ENCODE data around the gene LIPC.

The LIPC gene

DNA sequence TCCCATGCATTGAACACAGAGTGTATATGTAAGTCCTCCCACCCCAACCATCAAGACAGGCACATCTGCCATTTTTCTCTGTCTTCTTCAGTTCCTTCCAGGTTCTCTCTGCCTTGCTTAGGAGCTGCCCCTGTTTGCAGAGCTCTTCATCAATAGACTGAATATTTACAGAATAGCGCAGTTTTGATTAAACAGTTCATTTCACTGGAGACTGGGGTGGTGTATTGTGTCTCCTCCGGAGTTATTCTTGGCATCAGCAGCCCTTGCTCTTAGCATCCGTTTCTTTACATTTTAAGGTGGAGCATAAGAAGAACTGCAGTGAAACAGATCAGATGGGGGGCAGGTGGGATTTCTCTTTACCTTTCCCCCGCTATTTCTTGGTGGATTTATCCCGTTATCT, 87.7 kb downstream of the LIPC start:
- no peak for FAIRE-seq

DNA sequence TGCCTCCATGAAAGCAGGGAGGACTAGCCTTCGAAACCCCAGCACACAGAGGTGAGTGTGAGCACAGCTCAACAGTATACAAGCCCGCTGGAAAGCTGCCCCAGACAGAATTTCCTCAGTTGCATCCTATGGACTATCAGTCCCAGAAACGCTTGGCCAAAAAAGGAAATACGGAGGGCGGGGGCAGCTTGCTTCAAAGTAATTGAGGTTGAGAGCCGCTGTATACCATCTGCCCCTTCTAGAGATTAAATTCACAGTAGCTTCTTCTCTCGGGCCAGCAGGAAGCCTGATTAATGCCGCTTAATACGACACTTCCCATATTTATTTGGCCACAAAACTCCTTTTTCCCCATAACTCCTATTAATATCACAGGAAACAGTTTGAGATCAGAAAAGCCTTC, 88.7 kb downstream of the LIPC start:
- no peak for FAIRE-seq

DNA sequence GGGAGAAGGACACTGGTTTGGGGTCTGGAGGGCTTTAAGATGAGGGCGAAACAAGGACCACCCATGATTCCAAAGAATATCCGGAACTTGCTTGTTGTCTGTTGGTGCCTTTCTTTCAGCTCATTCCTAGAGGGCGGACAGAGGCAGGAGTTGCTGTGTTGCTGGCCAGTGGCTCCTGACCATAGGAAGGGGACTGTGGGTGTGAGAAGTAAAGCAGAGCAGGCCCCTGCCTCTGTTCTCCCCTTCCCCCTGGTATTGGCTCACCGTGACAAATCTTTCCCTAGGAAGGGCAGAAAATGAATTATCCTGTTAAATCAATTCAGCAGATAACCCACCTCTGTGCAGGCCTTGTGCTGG, 89.1 kb downstream of the LIPC start:
- no peak for FAIRE-seq

DNA sequence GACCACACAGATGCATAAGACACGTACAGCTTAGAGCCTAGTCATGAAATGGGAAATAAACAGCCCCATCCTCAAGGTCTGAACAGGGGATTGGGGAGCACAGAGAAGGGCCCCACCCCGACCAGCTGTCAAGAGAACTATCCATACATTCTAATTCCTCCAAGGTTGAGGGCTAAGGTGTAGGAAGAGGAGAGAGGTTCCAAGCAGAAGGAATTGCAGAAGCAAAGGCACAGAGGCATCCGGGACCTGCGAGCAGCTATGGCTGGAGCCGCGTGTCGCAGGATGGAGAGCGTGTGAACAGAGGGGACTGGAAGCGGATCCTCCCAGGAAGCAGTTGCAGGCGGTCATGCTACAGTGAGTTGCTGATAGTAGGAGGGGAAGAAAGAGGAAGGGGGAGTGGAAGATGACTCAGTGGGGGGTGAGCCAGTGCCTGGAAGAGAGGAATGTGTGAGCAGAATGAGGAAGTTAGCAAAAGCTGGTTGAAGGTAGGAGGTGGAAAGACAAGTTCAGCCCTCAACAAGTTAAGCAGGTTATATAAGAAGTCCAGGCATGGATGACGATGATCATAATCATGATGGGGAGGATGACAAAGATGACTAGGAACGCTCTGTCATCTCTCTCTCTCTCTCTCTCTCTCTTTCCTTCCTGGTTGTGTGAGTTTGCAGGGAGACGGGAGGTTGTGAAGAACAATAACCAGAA, 89.7 kb downstream of the LIPC start:
- no peak for FAIRE-seq

DNA sequence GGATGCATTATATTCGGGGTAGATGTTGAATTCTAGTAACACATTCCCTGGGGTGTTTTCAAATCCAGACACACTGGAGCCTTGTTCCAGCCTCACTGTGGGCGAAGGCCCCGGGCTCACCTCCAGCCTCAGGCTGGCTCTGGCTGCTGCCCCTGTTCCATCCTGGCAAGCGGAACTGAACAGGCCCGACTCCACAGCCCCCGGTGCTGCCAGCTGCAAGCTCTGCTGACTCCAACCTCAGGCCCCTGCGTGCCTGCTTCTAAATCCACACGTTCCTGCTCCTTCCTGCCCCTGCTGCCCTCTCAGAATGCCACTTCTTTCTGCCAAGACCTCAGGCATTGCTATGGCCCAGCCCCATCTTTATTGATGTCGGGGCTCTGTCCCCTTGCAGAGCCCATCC, 90.6 kb downstream of the LIPC start:
- no peak for FAIRE-seq

DNA sequence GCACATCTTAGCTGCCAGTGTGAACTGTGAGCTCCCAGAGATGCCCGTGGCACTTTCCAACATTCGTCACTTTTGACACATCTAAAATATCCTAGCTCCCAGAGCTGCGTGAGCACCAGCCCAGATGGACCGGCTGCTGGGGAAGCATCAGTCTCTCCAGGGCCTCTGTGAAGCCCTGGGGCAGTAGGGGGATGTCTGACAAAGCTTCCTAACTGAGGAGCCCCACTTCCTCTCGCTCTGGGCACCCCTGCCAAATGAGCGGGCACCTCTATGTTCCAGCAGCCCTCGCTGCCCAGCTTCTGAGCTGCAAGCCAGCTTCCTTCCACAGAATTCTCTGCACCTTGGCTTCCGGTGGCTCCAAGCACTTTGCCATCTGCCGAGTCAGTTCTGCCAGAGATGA, 91.1 kb downstream of the LIPC start:
- FAIRE-seq, result no peak

DNA sequence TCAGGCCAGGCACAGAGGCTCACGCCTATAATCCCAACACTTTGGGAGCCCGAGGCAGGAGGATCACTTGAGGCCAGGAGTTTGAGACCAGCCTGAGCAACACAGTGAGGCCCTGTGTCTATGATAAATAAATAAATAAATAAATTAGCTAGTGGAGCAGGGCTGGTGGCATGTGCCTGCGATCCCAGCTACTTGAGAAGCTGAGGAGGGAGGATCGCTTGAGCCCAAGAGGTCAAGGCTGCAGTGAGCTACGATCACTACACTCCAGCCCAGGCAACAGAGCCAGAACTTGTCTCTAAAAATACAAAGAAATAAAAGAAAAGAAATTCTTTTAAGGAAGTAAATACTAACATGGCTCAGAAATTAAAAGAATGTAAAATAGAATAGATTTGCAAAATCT, 91.8 kb downstream of the LIPC start:
- no peak for FAIRE-seq

DNA sequence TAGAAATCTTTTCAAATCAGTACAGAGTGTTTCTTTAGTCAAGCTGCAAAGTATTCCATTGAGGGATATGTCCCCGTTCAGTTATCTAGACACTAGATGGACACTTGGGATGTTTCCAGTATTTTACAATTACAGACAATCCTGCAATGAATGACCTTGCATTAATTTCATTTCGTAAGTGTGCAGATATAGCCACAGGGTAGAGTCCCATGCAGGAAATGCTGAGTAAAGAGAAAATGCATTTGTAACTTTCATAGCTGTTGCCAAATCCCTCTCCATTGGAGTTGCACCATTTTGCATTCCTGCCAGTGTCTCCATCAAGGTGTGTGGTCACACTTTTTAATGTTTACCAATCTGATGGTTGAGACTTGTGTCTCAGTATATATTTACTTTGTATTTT, 92.5 kb downstream of the LIPC start:
- no peak for FAIRE-seq

DNA sequence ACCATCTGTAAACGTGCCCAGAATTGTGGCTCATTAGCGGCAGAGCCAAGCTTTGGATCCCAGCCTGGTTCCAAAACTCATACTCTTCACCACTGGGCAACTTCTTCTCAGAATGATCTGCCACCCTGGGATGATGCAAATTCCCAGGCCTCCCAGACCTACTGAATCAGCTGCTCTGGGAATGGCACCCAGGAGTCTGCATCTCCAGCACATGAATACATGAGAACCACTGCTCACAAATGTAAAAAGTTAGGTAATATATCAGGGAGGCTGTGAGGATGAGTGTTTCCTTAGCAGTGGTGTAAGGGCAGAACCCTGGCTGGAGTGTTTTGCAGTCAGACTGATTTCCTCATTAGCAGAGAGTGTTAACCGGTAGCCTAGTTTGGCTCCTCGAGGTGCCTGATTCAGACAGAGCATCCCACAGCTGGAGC, 94.2 kb downstream of the LIPC start:
- FAIRE-seq, result no peak

DNA sequence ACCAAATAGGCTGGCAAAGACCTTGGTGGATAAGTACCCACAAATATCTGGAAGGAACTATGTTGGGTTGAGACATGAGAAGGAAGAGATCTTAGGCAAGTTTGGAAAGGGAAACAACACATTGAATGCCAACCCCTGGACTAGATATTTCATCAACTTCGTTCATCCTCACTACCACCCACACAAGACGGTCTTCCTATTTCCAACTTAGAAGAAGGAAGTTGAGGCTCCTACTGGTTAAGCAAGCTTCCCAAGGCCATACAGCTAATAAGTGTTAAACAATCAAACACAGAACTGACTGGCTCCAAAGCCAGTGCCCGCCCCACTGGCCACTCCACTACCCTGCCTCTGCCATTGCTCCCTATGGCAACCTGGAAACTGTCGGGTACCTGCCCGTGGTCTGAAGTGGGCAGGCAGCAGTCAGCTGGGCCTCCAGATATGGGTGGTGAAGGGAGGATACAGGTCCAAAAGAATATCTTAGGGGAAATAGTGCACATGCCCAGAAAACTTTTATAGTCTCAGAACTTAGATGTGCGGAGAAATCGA, 94.9 kb downstream of the LIPC start:
- no peak for FAIRE-seq

DNA sequence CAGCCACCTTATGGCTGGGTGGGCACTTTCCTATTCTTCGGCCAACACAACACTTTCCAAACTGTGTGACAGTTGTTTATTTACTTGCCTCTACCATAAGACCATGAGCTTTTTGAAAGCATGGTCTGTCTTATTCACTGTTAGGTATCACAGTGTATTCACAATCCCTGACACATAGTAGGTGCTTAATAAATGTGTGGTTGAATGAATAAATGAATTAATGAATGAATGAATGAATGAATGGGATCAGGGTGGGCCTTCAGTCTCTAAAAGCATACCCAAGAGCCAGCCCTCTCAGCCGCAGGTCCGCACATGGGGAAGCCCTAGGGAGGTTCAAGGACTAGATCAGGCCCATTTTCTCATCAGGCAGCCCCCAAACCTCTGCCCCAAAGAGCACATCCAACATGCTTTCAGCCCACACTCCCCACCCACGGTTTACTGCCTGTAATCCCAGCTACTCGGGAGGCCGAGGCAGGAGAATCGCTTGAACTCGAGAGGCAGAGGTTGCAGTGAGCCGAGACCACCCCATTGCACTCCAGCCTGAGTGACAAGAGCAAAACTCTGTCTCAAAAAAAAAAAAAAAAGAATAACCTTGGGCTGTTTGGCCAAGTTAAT, 95.9 kb downstream of the LIPC start:
- no peak for FAIRE-seq

DNA sequence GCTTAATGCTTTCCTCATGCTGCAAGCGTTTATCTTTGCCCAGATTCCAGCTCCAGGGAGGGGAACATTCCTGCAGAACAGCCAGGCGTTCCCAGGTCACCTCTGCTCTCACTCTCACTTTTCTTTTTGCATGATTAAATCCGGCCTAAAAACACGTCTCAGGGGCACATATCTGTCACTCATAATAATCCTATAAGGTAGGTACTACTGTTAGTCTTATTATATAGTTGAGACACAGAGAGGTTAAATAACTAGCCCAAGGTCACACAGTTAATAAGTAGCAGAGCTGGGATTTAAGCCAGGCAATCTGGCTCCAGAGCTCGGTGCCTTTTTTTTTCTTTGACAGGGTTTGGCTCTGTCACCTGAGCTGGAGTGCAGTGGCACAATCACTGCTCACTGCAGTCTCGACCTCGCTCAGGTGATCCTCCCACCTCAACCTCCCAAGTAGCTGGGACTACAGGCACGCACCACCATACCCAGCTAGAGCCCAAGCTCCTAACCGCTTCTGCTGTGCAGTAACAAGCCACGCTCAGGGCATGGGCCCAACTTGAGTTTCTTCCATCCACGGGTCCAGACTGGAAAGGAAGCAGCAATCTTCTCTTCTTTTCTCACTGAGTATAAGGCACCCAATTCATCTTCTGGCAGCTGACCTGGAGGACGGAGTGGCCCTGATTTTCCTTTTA, 96.5 kb downstream of the LIPC start:
- FAIRE-seq, result no peak

DNA sequence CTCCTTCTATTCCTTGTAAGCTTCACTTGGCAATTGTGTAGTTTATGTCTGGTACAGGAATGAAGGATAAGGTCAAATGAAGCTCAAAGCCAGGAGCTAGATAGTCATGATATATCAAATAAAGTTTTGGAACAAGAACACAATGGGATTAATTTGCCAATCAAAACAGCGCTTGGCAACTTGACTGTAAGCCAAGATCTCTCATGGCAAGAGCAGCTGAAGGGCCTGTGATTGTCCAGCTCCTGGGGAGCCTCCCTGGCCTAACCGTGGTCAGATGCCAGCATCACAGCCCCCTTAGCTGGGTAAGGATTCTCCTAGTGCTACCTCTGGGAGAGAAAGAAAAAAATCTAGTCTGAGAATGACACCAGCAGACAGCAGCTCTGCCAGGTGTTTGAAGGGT, 97.2 kb downstream of the LIPC start:
- no peak for FAIRE-seq

DNA sequence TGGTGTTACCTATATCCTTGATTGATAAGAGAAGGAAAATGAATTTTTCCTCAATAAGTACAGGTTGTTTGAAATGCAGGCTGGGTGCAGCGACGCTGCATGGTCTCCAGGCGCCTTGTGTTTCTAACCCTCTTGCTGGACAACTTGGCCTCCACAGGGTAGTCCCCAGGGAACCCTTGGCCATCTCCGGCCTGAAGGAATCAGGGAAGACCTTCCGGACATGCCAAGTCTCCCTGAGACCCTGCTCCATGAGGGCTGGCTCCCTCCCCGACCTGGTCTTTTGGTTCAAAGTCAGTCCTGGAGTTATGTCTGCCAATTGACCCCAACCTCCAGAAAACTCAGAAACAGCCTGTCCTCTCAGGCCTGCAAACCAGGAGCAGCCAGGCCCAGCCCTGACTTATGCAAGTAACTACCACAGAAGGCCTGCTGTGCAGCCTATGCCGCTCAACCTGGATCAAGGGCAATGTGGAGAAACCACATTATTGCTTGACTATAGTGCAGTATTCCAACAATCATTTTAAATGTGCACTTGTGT, 98.3 kb downstream of the LIPC start:
- no peak for FAIRE-seq

DNA sequence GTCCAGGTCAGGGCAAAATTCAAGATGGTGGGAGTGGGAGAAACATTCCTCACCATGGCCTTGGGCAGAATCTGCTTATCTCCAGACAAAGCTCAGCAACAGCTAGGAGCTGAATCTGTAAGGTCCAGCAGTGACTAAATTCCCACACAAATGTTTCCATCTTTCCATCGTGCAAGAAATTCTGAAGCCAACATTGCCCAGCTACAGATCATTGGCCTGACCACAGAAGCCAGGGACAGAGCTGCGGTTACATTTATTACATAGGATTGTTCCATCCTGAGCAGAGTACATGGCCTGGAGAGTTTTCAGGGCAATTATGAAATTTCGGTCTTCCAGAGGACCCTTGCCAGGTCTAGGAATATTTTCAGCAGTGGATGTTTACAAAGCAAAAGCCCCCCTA, 100.3 kb downstream of the LIPC start:
- FAIRE-seq, result no peak

DNA sequence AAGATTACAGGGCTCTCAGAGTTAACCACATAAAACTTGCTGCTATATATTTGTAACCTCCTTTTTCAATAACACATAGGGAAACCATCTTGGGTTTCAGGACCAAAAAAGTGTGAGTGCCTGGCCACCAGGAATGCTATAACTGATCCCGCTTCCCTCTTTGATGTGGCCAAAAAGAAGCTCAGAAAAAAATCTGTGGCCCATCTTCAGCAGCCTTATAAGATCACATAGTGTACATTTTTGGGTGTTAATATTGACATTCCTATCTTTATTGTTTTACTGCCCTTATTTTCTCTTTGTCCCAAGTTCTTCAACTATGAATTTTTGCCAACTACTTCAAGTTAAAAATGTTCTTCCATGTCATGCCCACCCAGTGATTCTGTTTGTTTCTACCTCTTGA, 102.8 kb downstream of the LIPC start:
- FAIRE-seq, result no peak

DNA sequence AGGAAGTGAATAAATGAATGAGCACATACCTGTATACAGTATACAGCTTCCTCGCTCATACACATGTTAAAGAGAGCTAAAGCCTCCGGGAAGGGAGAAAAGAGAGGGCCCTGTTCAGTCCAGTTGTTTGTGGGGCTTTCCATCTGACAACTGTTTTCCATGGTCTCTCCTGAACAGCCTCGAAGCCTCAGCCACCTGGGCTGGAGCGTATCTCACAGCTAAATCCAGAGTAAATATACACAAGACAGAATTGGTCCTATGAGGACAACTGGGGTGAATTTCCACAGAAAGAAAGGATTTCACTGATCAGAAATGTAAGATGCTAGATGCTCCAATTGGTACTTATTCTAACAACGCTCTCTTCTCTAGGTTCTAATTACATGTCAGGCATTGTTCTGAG, 103.5 kb downstream of the LIPC start:
- FAIRE-seq, result no peak

DNA sequence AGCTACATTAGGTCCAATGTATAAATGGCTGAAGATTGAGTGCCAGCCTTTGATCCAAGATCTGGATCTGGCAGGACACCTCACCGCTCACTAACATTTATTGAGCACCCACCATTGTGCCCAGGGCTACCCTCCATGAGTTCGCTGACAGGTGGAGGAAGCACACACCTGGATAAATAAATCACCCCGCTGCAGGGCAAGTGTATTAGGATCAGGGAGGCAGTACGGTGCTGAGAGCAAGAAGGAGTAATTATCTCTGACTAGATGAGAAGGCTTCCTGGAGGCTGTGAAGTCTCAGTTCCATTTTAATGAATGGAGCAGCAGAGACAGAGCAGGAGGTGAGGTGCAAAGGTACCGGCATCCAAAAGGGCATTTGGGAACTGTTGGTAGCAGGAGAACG, 104.1 kb downstream of the LIPC start:
- FAIRE-seq, result no peak

DNA sequence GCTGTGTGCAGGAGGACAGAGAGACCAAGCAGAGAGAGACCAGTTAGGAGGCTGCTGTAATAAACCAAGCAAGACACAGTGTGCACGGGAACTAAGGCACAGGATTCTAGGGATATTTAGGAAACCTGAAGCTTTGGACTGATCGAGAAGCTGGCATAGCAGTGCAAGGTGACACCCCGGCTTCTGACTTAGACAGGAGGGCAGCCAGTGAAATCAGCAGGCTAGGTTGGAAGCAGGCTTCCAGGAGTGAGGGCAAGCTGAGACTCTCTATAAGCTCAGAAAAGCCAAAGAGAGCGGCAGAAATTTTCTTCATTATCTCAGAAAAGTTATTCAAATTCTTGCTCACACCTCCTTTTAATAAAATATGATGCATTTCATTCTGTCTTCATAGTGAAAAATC, 104.6 kb downstream of the LIPC start:
- no peak for FAIRE-seq

DNA sequence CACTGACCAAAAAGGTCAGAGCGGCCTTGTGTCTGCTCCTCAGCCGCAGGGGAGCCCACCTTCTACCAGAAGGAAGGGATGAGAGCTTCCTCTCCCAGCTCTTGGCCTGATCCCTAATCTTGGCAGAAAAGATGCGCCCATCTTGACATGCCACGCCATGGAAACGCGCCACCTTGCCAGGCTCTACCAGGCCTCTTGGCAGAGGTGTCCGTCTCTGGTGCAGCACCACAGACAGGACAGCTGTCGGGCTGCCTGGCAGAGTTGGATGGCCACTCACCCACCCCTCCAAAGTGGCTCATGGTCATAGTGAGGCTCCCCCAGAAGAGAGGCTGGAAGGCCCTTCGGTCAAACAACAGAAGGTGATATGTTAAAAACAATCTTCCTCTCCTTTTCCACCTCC, 105.2 kb downstream of the LIPC start:
- FAIRE-seq, result no peak

DNA sequence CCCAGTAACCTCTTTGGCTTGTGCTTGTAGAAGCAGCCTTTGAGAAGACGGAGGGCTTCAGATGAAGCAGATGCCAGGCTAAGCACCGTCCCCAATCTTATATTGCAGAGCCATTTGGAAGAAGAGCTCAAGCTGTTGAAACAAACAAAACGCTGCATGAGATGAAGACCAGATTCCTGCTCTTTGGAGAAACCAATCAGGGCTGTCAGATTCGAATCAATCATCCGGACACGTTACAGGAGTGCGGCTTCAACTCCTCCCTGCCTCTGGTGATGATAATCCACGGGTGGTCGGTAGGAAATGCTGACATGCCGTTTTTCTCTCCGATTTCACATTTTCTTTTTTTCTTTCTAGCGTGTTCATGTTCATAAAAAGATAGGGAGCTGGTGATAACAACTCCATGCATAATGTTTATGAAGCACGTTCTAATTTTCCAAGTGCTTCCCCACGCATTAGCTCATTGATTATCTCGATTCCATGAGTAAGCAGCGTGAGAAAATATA, 106.5 kb downstream of the LIPC start:
- FAIRE-seq, result no peak

DNA sequence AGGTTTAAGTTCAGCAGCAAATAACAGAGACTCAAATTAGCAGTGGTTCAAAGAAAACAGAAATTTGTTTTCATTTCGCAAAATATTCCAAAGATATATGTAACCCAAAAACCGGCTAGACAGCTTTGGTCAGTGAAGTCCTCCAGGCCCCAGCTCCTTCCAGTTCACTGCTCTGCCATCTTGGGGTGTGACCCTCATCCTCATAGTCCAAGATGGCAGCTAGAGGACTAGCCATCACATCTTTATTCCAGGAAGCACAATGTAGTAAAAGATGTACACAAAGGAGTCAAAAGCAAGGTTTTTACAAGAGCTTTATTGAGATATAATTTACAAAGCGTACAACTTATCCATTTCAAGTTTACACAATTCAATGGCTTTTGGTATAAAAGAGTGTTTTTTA, 107.1 kb downstream of the LIPC start:
- no peak for FAIRE-seq

DNA sequence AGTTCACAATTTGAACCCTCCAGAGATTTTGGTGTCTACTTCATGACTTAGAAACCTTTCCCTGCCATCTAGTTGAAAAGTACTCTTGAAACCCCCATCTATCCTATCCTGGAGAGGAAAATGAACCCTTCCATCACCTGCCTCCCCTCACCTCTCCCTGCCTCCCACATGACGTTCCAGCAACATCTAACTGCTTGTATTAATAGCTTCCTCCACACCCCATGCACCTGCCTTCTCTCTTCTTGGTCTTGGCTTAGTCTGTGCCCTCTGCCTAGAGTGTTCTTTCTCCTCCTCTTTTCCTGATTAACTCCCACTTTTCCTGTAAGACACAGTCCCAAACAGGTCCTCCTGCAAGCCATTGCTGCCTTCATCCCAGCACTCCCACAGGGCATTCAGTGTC, 107.8 kb downstream of the LIPC start:
- FAIRE-seq, result no peak

Data from colon (tissue), 2 donors.